Measurements from ENCODE around the gene DLG2. TPM values are rescaled to one million over a fixed set of nuclear protein-coding genes. Genes with fewer than 3 reads are reported as not detected.

The DLG2 gene
- total RNA-seq, 1 experiment from 2014 or later = 17.5 TPM

GRCh38 chr11:83972536-83972935 lies 1654.6 kb downstream of the DLG2 start:
- peaks cover 4% of the 10 kb centered on the region; the same call in 1 of the 2 replicates for H3K4me1 Mint-ChIP-seq
- ChIA-PET POLR2A (no interaction called here), CTCF (no interaction called here)
- no peaks in the 10 kb centered on the region for H3K36me3 Mint-ChIP-seq
- no peak overlapping the region for H3K27ac Mint-ChIP-seq
- H3K4me3 Mint-ChIP-seq = no peak overlapping the region
- TF ChIP-seq KAT7 (CRISPR knock-in tag; IDR thresholded peaks at IDR 0.05; ENCODE audit: borderline replicate concordance) (no peak), ZNF416 (CRISPR knock-in tag; IDR thresholded peaks at IDR 0.05) (no peak), JAZF1 (CRISPR knock-in tag; IDR thresholded peaks at IDR 0.05) (no peak), SP1 (CRISPR knock-in tag; conservative IDR thresholded peaks at IDR 0.05) (no peak), CTCF (IDR thresholded peaks at IDR 0.05) (no peak), FOXJ3 (CRISPR knock-in tag; IDR thresholded peaks at IDR 0.05; ENCODE audit: borderline replicate concordance) (no peak), ZNF317 (CRISPR knock-in tag; IDR thresholded peaks at IDR 0.05; ENCODE audit: borderline replicate concordance, low read depth) (no peak), TEAD1 (CRISPR knock-in tag; IDR thresholded peaks at IDR 0.05) (no peak), ZNF281 (CRISPR knock-in tag; IDR thresholded peaks at IDR 0.05) (no peak), NFE2L1 (CRISPR knock-in tag; IDR thresholded peaks at IDR 0.05) (no peak), GRHL2 (CRISPR knock-in tag; IDR thresholded peaks at IDR 0.05; ENCODE audit: insufficient replicate concordance, severe bottlenecking) (no peak), SMAD3 (CRISPR knock-in tag; IDR thresholded peaks at IDR 0.05; ENCODE audit: borderline replicate concordance) (no peak)
- H3K27me3 Mint-ChIP-seq (ENCODE audit: low read depth) = no peaks in the 10 kb centered on the region
- ATAC-seq = no peak
- H3K9me3 Mint-ChIP-seq = no peaks in the 10 kb centered on the region
- no peak for DNase-seq (ENCODE audit: low spot score)

DNA sequence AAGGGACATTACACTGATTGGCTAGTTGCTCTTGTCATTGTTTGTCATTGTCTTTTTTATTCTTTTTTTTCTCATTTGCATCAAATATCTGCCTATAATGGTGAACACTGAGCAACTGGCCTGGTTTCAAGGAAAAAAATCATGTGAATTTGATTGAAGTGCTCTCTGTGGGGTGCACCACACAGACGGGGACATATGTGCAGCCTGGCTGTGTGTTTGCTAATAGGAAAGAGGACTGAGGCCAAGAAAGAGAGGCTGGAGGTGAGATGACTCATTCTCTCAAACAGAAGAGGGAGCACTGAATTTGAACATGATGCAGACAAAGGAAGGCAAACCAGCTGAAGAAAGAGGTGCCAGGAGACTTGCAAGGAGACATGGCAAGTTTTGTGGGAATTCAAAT lies 1656.1 kb downstream of the DLG2 start:
- Mint-ChIP-seq H3K36me3 (no peaks in the 10 kb centered on the region), H3K9me3 (no peaks in the 10 kb centered on the region), H3K4me3 (no peak overlapping the region), H3K27me3 (ENCODE audit: low read depth) (no peaks in the 10 kb centered on the region), H3K4me1 (peaks cover 4% of the 10 kb centered on the region; the same call in 1 of the 2 replicates), H3K27ac (no peak overlapping the region)
- ATAC-seq = peak; percentile 47
- no peak for DNase-seq (ENCODE audit: low spot score)
- no peak for TF ChIP-seq TCF7 (CRISPR knock-in tag; IDR thresholded peaks at IDR 0.05; ENCODE audit: low read depth)
- TF ChIP-seq RORB (CRISPR knock-in tag; IDR thresholded peaks at IDR 0.05) = no peak
- no peak for TF ChIP-seq NR2C2 (CRISPR knock-in tag; IDR thresholded peaks at IDR 0.05)
- TF ChIP-seq ATF2 (CRISPR knock-in tag; IDR thresholded peaks at IDR 0.05; ENCODE audit: borderline replicate concordance, low read depth) = no peak
- TF ChIP-seq TEAD4 (CRISPR knock-in tag; IDR thresholded peaks at IDR 0.05) = no peak
- TF ChIP-seq, protein P1, sequence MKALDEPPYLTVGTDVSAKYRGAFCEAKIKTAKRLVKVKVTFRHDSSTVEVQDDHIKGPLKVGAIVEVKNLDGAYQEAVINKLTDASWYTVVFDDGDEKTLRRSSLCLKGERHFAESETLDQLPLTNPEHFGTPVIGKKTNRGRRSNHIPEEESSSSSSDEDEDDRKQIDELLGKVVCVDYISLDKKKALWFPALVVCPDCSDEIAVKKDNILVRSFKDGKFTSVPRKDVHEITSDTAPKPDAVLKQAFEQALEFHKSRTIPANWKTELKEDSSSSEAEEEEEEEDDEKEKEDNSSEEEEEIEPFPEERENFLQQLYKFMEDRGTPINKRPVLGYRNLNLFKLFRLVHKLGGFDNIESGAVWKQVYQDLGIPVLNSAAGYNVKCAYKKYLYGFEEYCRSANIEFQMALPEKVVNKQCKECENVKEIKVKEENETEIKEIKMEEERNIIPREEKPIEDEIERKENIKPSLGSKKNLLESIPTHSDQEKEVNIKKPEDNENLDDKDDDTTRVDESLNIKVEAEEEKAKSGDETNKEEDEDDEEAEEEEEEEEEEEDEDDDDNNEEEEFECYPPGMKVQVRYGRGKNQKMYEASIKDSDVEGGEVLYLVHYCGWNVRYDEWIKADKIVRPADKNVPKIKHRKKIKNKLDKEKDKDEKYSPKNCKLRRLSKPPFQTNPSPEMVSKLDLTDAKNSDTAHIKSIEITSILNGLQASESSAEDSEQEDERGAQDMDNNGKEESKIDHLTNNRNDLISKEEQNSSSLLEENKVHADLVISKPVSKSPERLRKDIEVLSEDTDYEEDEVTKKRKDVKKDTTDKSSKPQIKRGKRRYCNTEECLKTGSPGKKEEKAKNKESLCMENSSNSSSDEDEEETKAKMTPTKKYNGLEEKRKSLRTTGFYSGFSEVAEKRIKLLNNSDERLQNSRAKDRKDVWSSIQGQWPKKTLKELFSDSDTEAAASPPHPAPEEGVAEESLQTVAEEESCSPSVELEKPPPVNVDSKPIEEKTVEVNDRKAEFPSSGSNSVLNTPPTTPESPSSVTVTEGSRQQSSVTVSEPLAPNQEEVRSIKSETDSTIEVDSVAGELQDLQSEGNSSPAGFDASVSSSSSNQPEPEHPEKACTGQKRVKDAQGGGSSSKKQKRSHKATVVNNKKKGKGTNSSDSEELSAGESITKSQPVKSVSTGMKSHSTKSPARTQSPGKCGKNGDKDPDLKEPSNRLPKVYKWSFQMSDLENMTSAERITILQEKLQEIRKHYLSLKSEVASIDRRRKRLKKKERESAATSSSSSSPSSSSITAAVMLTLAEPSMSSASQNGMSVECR (CRISPR knock-in tag; IDR thresholded peaks at IDR 0.05; ENCODE audit: borderline replicate concordance) = no peak
- TF ChIP-seq, protein P2, sequence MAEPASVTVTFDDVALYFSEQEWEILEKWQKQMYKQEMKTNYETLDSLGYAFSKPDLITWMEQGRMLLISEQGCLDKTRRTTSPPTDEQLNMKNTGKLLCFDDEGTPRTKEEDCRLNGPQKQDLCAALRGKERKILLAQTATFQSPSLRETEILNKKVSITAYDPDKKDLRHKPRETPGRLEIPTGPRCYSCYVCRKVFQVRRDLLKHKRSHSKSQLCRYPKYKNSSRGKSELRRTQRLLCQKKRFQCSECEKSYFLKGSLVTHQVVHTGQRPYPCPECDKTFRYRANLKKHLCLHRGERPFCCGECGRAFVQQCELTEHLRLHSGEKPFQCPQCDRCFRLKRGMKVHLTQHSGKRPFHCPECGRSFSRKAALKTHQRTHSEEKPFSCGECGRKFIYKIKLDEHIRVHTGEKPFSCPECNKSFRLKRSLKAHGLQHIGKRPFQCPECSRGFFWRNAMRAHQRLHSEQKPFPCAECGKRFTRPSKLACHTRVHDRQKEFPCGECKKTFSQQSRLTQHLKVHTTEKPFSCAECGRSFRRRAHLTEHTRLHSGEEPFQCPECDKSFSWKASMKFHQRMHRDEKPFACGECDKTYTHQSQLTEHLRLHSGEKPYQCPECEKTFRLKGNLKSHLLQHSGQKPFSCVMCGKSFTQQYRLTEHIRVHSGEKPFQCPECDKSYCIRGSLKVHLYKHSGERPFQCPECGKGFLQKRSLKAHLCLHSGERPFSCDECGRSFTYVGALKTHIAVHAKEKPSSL (CRISPR knock-in tag; conservative IDR thresholded peaks at IDR 0.05) = no peak
- no peak for TF ChIP-seq KAT7 (CRISPR knock-in tag; IDR thresholded peaks at IDR 0.05; ENCODE audit: borderline replicate concordance)
- TF ChIP-seq ZNF671 (CRISPR knock-in tag; IDR thresholded peaks at IDR 0.05) = no peak
- CTCF ChIA-PET = interaction anchor here (1.5 kb wide), 1 partner anchor 134 kb away, joined by 5 read pairs; no protein-coding TSS in a partner anchor
- POLR2A ChIA-PET = no interaction called here

Measured in WTC11 (cell line).